ENCODE results near the gene DDR1.

DDR1 gene

DNA sequence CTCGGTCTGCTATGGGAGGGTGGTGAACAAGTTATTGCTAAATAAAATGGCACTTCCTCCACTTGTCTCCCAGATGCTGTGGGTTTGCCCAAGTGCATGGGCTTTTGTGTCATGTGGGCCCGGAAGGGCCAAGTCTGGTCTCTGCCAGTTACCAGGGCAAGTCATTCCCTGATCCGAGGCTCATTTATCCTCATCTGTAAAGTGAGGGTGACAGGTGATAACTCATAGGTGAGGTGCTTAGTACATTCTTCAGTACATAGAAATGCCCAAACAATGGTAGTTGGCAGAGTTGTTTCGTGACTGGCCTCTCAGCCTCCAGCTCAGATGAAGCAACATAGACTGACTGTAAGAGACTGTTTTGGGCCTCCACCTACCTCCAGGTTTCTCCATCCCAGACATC, 54.4 kb downstream of the DDR1 start:
- H3K9ac ChIP-seq (ENCODE audit: low read length), result peak overlapping the region; percentile 41
- H3K4me1 ChIP-seq (ENCODE audit: control insufficient read depth, insufficient read depth, low read length), result peaks cover 72% of the 10 kb centered on the region
- H3K9me3 ChIP-seq (ENCODE audit: control insufficient read depth, low read length), result no peaks in the 10 kb centered on the region
- H3K27me3 ChIP-seq (ENCODE audit: control insufficient read depth, insufficient read depth, low read length), result peaks cover 6% of the 10 kb centered on the region
- no peak overlapping the region for H3K4me3 ChIP-seq (ENCODE audit: low read length)
- peaks cover 10% of the 10 kb centered on the region for H3K36me3 ChIP-seq (ENCODE audit: control insufficient read depth, insufficient read depth, low read length)

DNA sequence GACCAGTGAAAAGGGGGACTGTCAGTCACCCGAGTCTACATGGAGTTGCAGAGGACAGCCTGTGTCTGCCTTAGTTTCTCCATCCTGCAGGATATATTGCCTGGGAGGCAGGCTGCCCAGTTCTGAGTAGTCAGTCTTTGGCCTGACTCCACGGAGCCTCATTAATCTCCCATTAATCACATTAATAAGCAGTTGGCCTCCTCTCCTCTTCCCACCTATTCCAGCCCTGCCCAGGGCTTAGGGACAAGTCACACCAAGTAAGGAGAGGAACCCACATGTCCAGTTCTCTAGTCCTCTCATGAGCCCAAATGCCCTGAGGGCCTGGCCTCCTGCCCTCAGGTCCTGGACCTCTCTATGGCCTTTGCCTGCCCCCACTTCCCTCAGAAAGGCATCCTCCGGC, 55.2 kb downstream of the DDR1 start:
- Histone ChIP-seq H3K9me3 (ENCODE audit: control insufficient read depth, low read length) (no peaks in the 10 kb centered on the region), H3K36me3 (ENCODE audit: control insufficient read depth, insufficient read depth, low read length) (peaks cover 10% of the 10 kb centered on the region), H3K27me3 (ENCODE audit: control insufficient read depth, insufficient read depth, low read length) (peaks cover 6% of the 10 kb centered on the region), H3K4me1 (ENCODE audit: control insufficient read depth, insufficient read depth, low read length) (peaks cover 65% of the 10 kb centered on the region), H3K4me3 (ENCODE audit: low read length) (no peak overlapping the region), H3K9ac (ENCODE audit: low read length) (peak overlapping the region; percentile 84)

DNA sequence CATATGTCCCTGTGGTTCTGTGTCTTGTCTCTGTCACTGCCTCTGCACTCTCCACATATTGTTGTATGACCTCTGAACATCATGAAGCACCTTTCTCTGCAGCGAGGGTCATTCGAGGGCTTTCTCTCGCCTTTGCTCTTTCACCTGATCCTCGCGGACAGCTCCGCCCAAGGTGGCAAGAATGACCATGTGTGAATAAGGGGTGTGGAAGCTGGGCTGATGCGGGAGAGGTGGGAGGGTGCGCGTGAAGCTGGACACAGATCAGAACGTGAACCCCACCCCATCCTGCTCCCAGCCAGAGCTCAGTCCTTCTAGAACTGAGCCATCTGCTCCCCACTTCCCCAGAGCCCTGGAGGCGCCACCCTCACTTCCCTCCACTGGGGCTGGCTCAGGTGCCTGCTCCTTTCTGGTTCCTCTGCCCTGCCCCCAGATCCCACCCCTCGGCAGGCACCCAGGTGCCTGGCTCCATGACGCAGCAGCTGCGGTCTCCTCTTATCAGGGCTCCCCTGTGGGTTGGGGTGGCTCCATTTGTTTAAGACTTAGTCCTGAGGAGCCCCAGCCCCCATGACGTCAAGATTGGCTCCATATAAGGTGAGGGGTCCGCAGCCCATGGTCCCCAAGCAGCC, 56.2 kb downstream of the DDR1 start, which contains the start of gene MUCL3:
MUCL3 (plus strand) TSS at position 613 of the 626 bp plus-strand sequence. CDS start 27 bp downstream, outside the sequence.
- peak within 1 kb of the TSS; percentile 48 for H3K4me3 ChIP-seq (ENCODE audit: low read length)
- H3K36me3 ChIP-seq (ENCODE audit: control insufficient read depth, insufficient read depth, low read length), result peaks cover 10% of the 10 kb centered on the region
- H3K9me3 ChIP-seq (ENCODE audit: control insufficient read depth, low read length), result no peaks in the 10 kb centered on the region
- peak within 1 kb of the TSS; percentile 84 for H3K9ac ChIP-seq (ENCODE audit: low read length)
- peaks cover 56% of the 10 kb centered on the region for H3K4me1 ChIP-seq (ENCODE audit: control insufficient read depth, insufficient read depth, low read length)
- H3K27me3 ChIP-seq (ENCODE audit: control insufficient read depth, insufficient read depth, low read length), result peaks cover 6% of the 10 kb centered on the region

DNA sequence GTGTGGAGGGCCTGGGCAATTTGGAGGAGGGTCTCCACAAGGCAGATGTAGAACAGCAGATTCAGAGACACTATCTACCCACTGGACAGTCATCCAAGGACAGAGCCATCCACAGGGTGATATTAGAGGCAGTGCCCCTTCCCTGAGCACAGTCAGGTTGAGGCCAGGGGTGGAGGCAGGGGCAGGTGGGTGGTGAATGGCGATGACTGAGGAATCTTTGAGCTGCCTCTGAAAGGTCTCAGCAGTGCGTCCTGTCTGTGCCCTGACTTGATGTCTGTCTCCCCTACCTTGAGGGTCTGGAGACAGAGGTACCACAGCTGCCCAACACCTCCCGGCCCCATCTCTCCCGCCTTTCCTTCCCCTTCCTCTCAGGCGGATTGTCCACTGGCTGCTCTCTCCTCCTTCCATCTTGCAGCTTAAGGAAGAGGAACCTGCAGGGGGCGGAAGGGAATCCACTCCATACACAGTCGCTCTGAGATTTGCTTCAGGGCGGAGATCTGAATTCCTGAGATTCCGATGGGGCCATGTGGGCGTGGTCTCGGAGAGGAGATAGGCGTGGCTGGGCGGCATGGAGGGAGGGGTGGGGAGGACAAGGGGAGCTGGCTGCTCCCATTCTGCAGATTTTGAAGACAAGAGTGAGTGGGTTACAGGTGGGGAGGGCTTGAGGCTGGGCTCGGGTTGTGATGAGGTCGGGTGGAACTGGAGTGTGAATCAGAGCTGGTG, 58.2 kb downstream of the DDR1 start:
- H3K9ac ChIP-seq (ENCODE audit: low read length), result peak overlapping the region; percentile 84
- H3K9me3 ChIP-seq (ENCODE audit: control insufficient read depth, low read length), result no peaks in the 10 kb centered on the region
- H3K4me3 ChIP-seq (ENCODE audit: low read length), result peak overlapping the region; percentile 48
- peaks cover 57% of the 10 kb centered on the region for H3K4me1 ChIP-seq (ENCODE audit: control insufficient read depth, insufficient read depth, low read length)
- peaks cover 14% of the 10 kb centered on the region for H3K36me3 ChIP-seq (ENCODE audit: control insufficient read depth, insufficient read depth, low read length)
- H3K27me3 ChIP-seq (ENCODE audit: control insufficient read depth, insufficient read depth, low read length), result peaks cover 6% of the 10 kb centered on the region

DNA sequence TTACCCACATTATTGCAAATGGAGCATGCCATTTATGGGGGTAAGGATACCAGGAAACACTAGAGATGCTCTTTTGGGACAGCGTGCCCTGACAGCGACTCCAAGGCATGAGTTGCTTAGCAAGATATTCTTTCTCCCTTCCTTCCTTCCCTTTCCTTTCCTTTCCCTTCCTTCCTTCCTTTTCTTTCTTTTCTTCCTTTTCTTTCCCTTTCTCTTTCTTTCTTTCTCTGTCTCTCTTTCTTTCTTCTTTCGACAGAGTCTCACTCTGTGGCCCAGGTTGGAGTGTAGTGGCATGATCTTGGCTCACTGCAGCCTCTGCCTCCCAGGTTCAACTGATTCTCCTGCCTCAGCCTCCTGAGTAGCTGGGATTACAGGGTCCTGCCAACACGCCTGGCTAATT, 59.7 kb downstream of the DDR1 start:
- H3K27me3 ChIP-seq (ENCODE audit: control insufficient read depth, insufficient read depth, low read length), result peaks cover 6% of the 10 kb centered on the region
- no peaks in the 10 kb centered on the region for H3K9me3 ChIP-seq (ENCODE audit: control insufficient read depth, low read length)
- H3K4me1 ChIP-seq (ENCODE audit: control insufficient read depth, insufficient read depth, low read length), result peaks cover 42% of the 10 kb centered on the region
- H3K4me3 ChIP-seq (ENCODE audit: low read length), result no peak overlapping the region
- peaks cover 14% of the 10 kb centered on the region for H3K36me3 ChIP-seq (ENCODE audit: control insufficient read depth, insufficient read depth, low read length)
- no peak overlapping the region for H3K9ac ChIP-seq (ENCODE audit: low read length)

DNA sequence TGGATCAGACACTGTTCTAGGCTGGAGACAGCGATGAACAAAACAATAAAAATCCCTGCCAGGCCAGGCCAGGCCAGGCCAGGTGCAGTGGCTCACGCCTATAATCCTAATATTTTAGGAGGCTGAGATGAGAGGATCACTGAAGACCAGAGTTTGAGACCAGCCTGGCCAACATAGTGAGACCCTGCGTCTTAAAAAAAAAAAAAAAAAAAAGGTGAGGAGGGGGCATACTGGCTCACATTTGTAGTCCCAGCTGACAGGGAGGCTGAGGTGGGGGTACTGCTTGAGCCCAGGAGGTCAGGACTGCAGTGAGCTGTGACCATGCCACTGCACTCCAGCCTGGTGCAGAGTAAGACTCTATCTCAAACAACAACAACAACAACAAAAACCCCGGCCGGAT, 61.0 kb downstream of the DDR1 start:
- no peak overlapping the region for H3K4me3 ChIP-seq (ENCODE audit: low read length)
- peaks cover 14% of the 10 kb centered on the region for H3K36me3 ChIP-seq (ENCODE audit: control insufficient read depth, insufficient read depth, low read length)
- peaks cover 6% of the 10 kb centered on the region for H3K27me3 ChIP-seq (ENCODE audit: control insufficient read depth, insufficient read depth, low read length)
- H3K9ac ChIP-seq (ENCODE audit: low read length), result no peak overlapping the region
- no peaks in the 10 kb centered on the region for H3K9me3 ChIP-seq (ENCODE audit: control insufficient read depth, low read length)
- H3K4me1 ChIP-seq (ENCODE audit: control insufficient read depth, insufficient read depth, low read length), result peaks cover 31% of the 10 kb centered on the region

DNA sequence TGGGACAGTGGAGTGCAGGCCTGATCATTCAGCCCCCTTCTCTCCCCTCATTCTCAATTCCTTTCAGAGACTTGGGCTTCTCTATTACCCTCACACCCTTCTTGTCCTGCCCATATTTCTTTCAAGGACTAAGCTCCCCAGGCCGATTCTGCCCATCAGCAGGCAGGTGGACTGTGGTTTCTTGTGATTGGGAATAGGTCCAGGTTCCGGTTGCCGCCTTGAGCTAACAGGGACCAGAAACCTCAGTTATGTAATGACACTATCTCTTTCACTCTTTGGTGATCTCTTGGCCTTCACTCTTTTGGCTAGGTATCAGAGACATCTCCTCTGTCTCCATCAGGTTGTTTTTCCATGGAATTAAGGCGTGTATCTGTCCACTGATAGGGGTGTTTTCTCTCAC, 62.9 kb downstream of the DDR1 start:
- Histone ChIP-seq H3K9me3 (ENCODE audit: control insufficient read depth, low read length) (no peaks in the 10 kb centered on the region), H3K9ac (ENCODE audit: low read length) (no peak overlapping the region), H3K27me3 (ENCODE audit: control insufficient read depth, insufficient read depth, low read length) (peaks cover 6% of the 10 kb centered on the region), H3K4me1 (ENCODE audit: control insufficient read depth, insufficient read depth, low read length) (peaks cover 26% of the 10 kb centered on the region), H3K4me3 (ENCODE audit: low read length) (no peak overlapping the region), H3K36me3 (ENCODE audit: control insufficient read depth, insufficient read depth, low read length) (peaks cover 22% of the 10 kb centered on the region)

DNA sequence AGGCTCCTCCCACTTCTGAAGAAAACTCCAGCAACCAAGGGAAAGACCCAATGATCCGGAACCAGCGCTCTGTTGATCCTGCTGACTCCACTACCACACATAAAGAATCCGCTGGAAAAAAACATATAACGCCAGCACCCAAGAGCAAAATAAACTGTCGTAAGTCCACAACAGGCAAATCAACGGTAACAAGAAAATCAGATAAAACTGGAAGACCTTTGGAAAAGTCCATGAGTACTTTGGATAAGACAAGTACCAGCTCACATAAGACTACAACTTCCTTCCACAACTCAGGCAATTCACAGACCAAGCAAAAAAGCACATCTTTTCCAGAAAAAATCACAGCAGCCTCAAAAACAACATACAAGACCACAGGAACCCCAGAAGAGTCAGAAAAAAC, 64.5 kb downstream of the DDR1 start:
- peaks cover 16% of the 10 kb centered on the region for H3K4me1 ChIP-seq (ENCODE audit: control insufficient read depth, insufficient read depth, low read length)
- no peak overlapping the region for H3K4me3 ChIP-seq (ENCODE audit: low read length)
- no peaks in the 10 kb centered on the region for H3K9me3 ChIP-seq (ENCODE audit: control insufficient read depth, low read length)
- no peak overlapping the region for H3K9ac ChIP-seq (ENCODE audit: low read length)
- H3K27me3 ChIP-seq (ENCODE audit: control insufficient read depth, insufficient read depth, low read length), result no peaks in the 10 kb centered on the region
- peaks cover 16% of the 10 kb centered on the region for H3K36me3 ChIP-seq (ENCODE audit: control insufficient read depth, insufficient read depth, low read length)
